22Rv1 (cell line): ENCODE results near the gene PCDHGA8.

Source experiments
- CTCF ChIP-seq: fragments of 450-650 bp; IDR thresholded peaks from 2 replicates; pipeline ENCODE4 v1.5.1; 2017; ENCODE audit warnings: mild to moderate bottlenecking
- ZFX ChIP-seq: fragments of 450-650 bp; IDR thresholded peaks from 2 replicates; pipeline ENCODE4 v1.6.1; 2017; ENCODE audit warnings: antibody characterized with exemption, borderline replicate concordance

- peak; percentile 52 for TF ChIP-seq CTCF
- TF ChIP-seq ZFX: no peak
Observed at GRCh38 chr5:141343953-141344463, 48.4 kb upstream of the PCDHGA8 start.
